ENCODE results near the gene PLXNC1.

PLXNC1 gene

DNA sequence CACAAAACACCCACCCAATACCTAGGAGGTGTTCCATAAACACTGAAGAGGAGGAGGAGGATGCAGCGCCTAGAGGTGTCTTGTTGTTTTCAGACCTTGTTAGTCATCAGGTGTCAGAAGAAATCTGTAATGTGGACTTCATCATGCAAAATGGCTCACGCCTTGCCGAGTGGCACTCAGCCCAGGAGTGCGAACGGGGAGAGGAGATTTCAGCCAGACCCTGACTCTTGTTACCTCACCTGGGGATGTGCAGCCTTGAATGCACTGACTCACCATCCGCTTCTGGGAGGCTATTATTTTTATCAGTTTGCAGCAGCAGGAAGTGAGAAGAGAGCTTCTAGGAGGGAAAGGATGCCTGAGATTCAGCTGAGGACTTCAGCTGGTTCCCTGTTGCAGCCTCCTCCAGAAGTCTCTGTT, 48.2 kb upstream of the PLXNC1 start:
- no peak overlapping the region for H3K9ac ChIP-seq (ENCODE audit: low read length)
- H3K9me2 ChIP-seq (ENCODE audit: low read depth, low read length): no peaks in the 10 kb centered on the region
- no peaks in the 10 kb centered on the region for H3K79me2 ChIP-seq (ENCODE audit: insufficient read depth, low read length)
- H3K36me3 ChIP-seq (ENCODE audit: insufficient read depth, low read length): no peaks in the 10 kb centered on the region
- peaks cover 7% of the 10 kb centered on the region for H3K4me1 ChIP-seq (ENCODE audit: insufficient read depth, low read length, severe bottlenecking)
- no peaks in the 10 kb centered on the region for H3F3A ChIP-seq (ENCODE audit: insufficient read depth, low read length)
- 0 out of 2 replicates have a peak, but pooled peaks cover 4% of the 10 kb centered on the region for H3K27me3 ChIP-seq (ENCODE audit: insufficient read depth, low read length)
- H3K4me2 ChIP-seq (ENCODE audit: low read length): no peak overlapping the region
- H3K4me3 ChIP-seq (ENCODE audit: low read depth, low read length, poor library complexity, severe bottlenecking): no peak overlapping the region
- no peak overlapping the region for H2AFZ ChIP-seq (ENCODE audit: low read length)
- H4K20me1 ChIP-seq (ENCODE audit: insufficient read depth, low read length): no peaks in the 10 kb centered on the region
- H3K27ac ChIP-seq (ENCODE audit: low read depth, low read length, poor library complexity, severe bottlenecking): no peak overlapping the region
- H3K9me3 ChIP-seq (ENCODE audit: low read length): no peaks in the 10 kb centered on the region
- TF ChIP-seq CTCF (IDR thresholded peaks at IDR 0.05; ENCODE audit: low read length) (no peak), EZH2 (IDR thresholded peaks at IDR 0.05; ENCODE audit: borderline replicate concordance, low read length) (no peak)

DNA sequence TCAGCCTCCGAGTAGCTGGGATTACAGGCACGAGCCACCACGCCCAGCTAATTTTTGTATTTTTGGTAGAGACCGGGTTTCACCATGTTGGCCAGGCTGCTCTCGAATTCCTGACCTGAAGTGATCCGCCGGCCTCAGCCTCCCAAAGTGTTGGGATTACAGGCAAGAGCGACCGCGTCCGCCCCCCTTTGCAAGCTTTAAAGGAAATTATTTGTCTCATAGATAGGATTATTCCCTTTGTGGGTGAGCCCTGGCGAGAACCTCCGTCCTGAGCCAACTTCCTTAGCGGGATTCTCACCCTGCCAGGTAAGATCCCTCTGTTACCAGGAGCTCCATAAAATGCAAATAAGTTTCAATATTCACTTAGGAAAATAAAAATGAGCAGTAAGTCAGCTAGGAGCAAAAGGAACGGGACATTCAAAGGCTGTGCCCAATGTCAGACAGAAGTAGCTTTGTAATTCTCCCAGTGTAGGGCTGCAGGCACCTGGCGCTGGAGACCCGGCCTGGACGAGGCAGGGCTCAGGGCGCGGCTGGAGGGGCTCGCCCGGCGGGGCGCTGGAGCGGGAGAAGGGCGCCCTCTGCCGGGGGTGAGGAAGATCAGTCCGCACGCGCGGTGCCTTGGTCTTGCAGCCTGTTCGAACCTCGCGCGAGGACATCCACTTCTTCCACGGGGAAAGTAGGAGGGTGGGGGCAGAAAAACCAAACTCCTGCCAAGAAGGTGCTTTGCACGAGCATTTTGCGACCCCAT, 47.2 kb upstream of the PLXNC1 start:
- no peaks in the 10 kb centered on the region for H3K36me3 ChIP-seq (ENCODE audit: insufficient read depth, low read length)
- H3K9me3 ChIP-seq (ENCODE audit: low read length): no peaks in the 10 kb centered on the region
- peaks cover 7% of the 10 kb centered on the region for H3K4me1 ChIP-seq (ENCODE audit: insufficient read depth, low read length, severe bottlenecking)
- no peaks in the 10 kb centered on the region for H3F3A ChIP-seq (ENCODE audit: insufficient read depth, low read length)
- no peak overlapping the region for H3K9ac ChIP-seq (ENCODE audit: low read length)
- H3K27ac ChIP-seq (ENCODE audit: low read depth, low read length, poor library complexity, severe bottlenecking): no peak overlapping the region
- peak overlapping the region; percentile 30; the same call in 1 of the 2 replicates for H3K4me2 ChIP-seq (ENCODE audit: low read length)
- TF ChIP-seq EZH2 (IDR thresholded peaks at IDR 0.05; ENCODE audit: borderline replicate concordance, low read length): no peak
- peak; percentile 86 for TF ChIP-seq CTCF (IDR thresholded peaks at IDR 0.05; ENCODE audit: low read length)
- no peaks in the 10 kb centered on the region for H3K79me2 ChIP-seq (ENCODE audit: insufficient read depth, low read length)
- no peaks in the 10 kb centered on the region for H4K20me1 ChIP-seq (ENCODE audit: insufficient read depth, low read length)
- H2AFZ ChIP-seq (ENCODE audit: low read length): no peak overlapping the region
- H3K4me3 ChIP-seq (ENCODE audit: low read depth, low read length, poor library complexity, severe bottlenecking): no peak overlapping the region
- 0 out of 2 replicates have a peak, but pooled peaks cover 7% of the 10 kb centered on the region for H3K27me3 ChIP-seq (ENCODE audit: insufficient read depth, low read length)
- no peaks in the 10 kb centered on the region for H3K9me2 ChIP-seq (ENCODE audit: low read depth, low read length)

GRCh38 chr12:94101738-94102660, 46.4 kb upstream of the PLXNC1 start:
- Histone ChIP-seq H3F3A (ENCODE audit: insufficient read depth, low read length) (no peaks in the 10 kb centered on the region), H4K20me1 (ENCODE audit: insufficient read depth, low read length) (no peaks in the 10 kb centered on the region)

More at GRCh38 chr12:94101738-94102660, 46.4 kb upstream of the PLXNC1 start:
- no peak overlapping the region for H2AFZ ChIP-seq (ENCODE audit: low read length)
- no peak overlapping the region for H3K27ac ChIP-seq (ENCODE audit: low read depth, low read length, poor library complexity, severe bottlenecking)
- H3K4me1 ChIP-seq (ENCODE audit: insufficient read depth, low read length, severe bottlenecking): peaks cover 7% of the 10 kb centered on the region
- TF ChIP-seq EZH2 (IDR thresholded peaks at IDR 0.05; ENCODE audit: borderline replicate concordance, low read length) (no peak), CTCF (IDR thresholded peaks at IDR 0.05; ENCODE audit: low read length) (peak; percentile 77)
- H3K36me3 ChIP-seq (ENCODE audit: insufficient read depth, low read length): no peaks in the 10 kb centered on the region
- H3K79me2 ChIP-seq (ENCODE audit: insufficient read depth, low read length): no peaks in the 10 kb centered on the region
- no peaks in the 10 kb centered on the region for H3K9me3 ChIP-seq (ENCODE audit: low read length)
- no peak overlapping the region for H3K9ac ChIP-seq (ENCODE audit: low read length)
- H3K4me2 ChIP-seq (ENCODE audit: low read length): peak overlapping the region; percentile 30; the same call in 1 of the 2 replicates
- H3K9me2 ChIP-seq (ENCODE audit: low read depth, low read length): no peaks in the 10 kb centered on the region
- 0 out of 2 replicates have a peak, but pooled peaks cover 7% of the 10 kb centered on the region for H3K27me3 ChIP-seq (ENCODE audit: insufficient read depth, low read length)
- H3K4me3 ChIP-seq (ENCODE audit: low read depth, low read length, poor library complexity, severe bottlenecking): no peak overlapping the region

Measured in OCI-LY1 (cell line).